T-helper 2 cell treated with Interferon-gamma antibody and Interleukin-4, amounts not matched to agents 5 μg/mL and 100 μg/mL, for 36 hours (primary cell): ENCODE measurements around the gene SLC25A27.

ENCODE experiments used
- DNase-seq: peaks from one replicate; pipeline ENCODE4 v3.0.0; 2021; ENCODE audit warnings: low spot score
- H3K27ac Mint-ChIP-seq: one replicate; pipeline ENCODE4 v1.8.0; 2021; ENCODE audit warnings: mild to moderate bottlenecking, mixed read lengths
- H3K27me3 Mint-ChIP-seq: one replicate; pipeline ENCODE4 v1.8.0; 2021; ENCODE audit warnings: low read depth, mixed read lengths
- H3K36me3 Mint-ChIP-seq: one replicate; pipeline ENCODE4 v1.8.0; 2021; ENCODE audit warnings: low read depth, mixed read lengths
- H3K4me1 Mint-ChIP-seq: one replicate; pipeline ENCODE4 v1.8.0; 2021; ENCODE audit warnings: low read depth, mixed read lengths
- H3K4me3 Mint-ChIP-seq: one replicate; pipeline ENCODE4 v1.8.0; 2022; ENCODE audit warnings: mild to moderate bottlenecking, moderate library complexity, mixed read lengths
- H3K9me3 Mint-ChIP-seq: one replicate; pipeline ENCODE4 v1.8.0; 2021; ENCODE audit warnings: mixed read lengths

SLC25A27 gene

GRCh38 chr6:46667377-46667776 lies 14.6 kb downstream of the SLC25A27 start:
- Mint-ChIP-seq H3K9me3 (no peaks in the 10 kb centered on the region), H3K4me1 (no peaks in the 10 kb centered on the region)

GRCh38 chr6:46674410-46674809 lies 21.6 kb downstream of the SLC25A27 start:
- H3K4me1 Mint-ChIP-seq, result no peaks in the 10 kb centered on the region
- peaks cover 2% of the 10 kb centered on the region for H3K27me3 Mint-ChIP-seq
- H3K4me3 Mint-ChIP-seq, result no peak overlapping the region

More at GRCh38 chr6:46667377-46667776, 14.6 kb downstream of the SLC25A27 start:
- no peaks in the 10 kb centered on the region for H3K36me3 Mint-ChIP-seq
- H3K4me3 Mint-ChIP-seq, result no peak overlapping the region
- no peak for DNase-seq
- peaks cover 8% of the 10 kb centered on the region for H3K27me3 Mint-ChIP-seq
- no peak overlapping the region for H3K27ac Mint-ChIP-seq

GRCh38 chr6:46676604-46677313 lies 24.0 kb downstream of the SLC25A27 start:
- no peaks in the 10 kb centered on the region for H3K36me3 Mint-ChIP-seq
- no peaks in the 10 kb centered on the region for H3K4me1 Mint-ChIP-seq
- H3K4me3 Mint-ChIP-seq, result no peak overlapping the region
- peaks cover 4% of the 10 kb centered on the region for H3K27me3 Mint-ChIP-seq
- H3K27ac Mint-ChIP-seq, result no peak overlapping the region
- no peak for DNase-seq
- no peaks in the 10 kb centered on the region for H3K9me3 Mint-ChIP-seq

More at GRCh38 chr6:46674410-46674809, 21.6 kb downstream of the SLC25A27 start:
- no peak for DNase-seq
- no peaks in the 10 kb centered on the region for H3K36me3 Mint-ChIP-seq
- no peak overlapping the region for H3K27ac Mint-ChIP-seq
- H3K9me3 Mint-ChIP-seq, result no peaks in the 10 kb centered on the region

GRCh38 chr6:46677314-46677654 lies 24.5 kb downstream of the SLC25A27 start:
- Mint-ChIP-seq H3K27me3 (peaks cover 4% of the 10 kb centered on the region), H3K36me3 (no peaks in the 10 kb centered on the region), H3K27ac (no peak overlapping the region), H3K4me1 (no peaks in the 10 kb centered on the region), H3K9me3 (no peaks in the 10 kb centered on the region), H3K4me3 (no peak overlapping the region)
- no peak for DNase-seq

GRCh38 chr6:46684771-46685170 lies 32.0 kb downstream of the SLC25A27 start:
- no peak overlapping the region for H3K4me3 Mint-ChIP-seq
- DNase-seq, result no peak

GRCh38 chr6:46687619-46688097 lies 34.9 kb downstream of the SLC25A27 start, which contains the start of gene TDRD6:
TSS of gene TDRD6 (plus strand) at chr6:46687885. CDS start at chr6:46688129, 244 bp downstream.
- Mint-ChIP-seq H3K27me3 (peaks cover 5% of the 10 kb centered on the region), H3K4me1 (no peaks in the 10 kb centered on the region)

More at GRCh38 chr6:46684771-46685170, 32.0 kb downstream of the SLC25A27 start:
- H3K27ac Mint-ChIP-seq, result no peak overlapping the region
- H3K9me3 Mint-ChIP-seq, result no peaks in the 10 kb centered on the region
- H3K27me3 Mint-ChIP-seq, result peaks cover 4% of the 10 kb centered on the region
- H3K36me3 Mint-ChIP-seq, result no peaks in the 10 kb centered on the region
- no peaks in the 10 kb centered on the region for H3K4me1 Mint-ChIP-seq

GRCh38 chr6:46688117-46688965 lies 35.6 kb downstream of the SLC25A27 start:
- no peak for DNase-seq
- H3K4me1 Mint-ChIP-seq, result no peaks in the 10 kb centered on the region
- H3K4me3 Mint-ChIP-seq, result no peak overlapping the region
- H3K36me3 Mint-ChIP-seq, result no peaks in the 10 kb centered on the region
- no peak overlapping the region for H3K27ac Mint-ChIP-seq
- peaks cover 8% of the 10 kb centered on the region for H3K27me3 Mint-ChIP-seq
- H3K9me3 Mint-ChIP-seq, result no peaks in the 10 kb centered on the region

More at GRCh38 chr6:46687619-46688097, 34.9 kb downstream of the SLC25A27 start, which contains the start of gene TDRD6:
- Mint-ChIP-seq H3K9me3 (no peaks in the 10 kb centered on the region), H3K36me3 (no peaks in the 10 kb centered on the region), H3K4me3 (no peak within 1 kb of the TSS), H3K27ac (no peak within 1 kb of the TSS)
- no peak for DNase-seq

- Mint-ChIP-seq H3K36me3 (no peaks in the 10 kb centered on the region), H3K9me3 (no peaks in the 10 kb centered on the region), H3K4me1 (no peaks in the 10 kb centered on the region), H3K27ac (no peak overlapping the region), H3K27me3 (peaks cover 14% of the 10 kb centered on the region), H3K4me3 (no peak overlapping the region)
- no peak for DNase-seq
Observed at GRCh38 chr6:46688966-46689335, 36.2 kb downstream of the SLC25A27 start.

GRCh38 chr6:46689657-46690056 lies 36.9 kb downstream of the SLC25A27 start:
- Mint-ChIP-seq H3K4me3 (no peak overlapping the region), H3K27ac (no peak overlapping the region), H3K27me3 (peaks cover 14% of the 10 kb centered on the region), H3K9me3 (no peaks in the 10 kb centered on the region), H3K36me3 (no peaks in the 10 kb centered on the region), H3K4me1 (no peaks in the 10 kb centered on the region)
- DNase-seq, result no peak

GRCh38 chr6:46690141-46690755 lies 37.5 kb downstream of the SLC25A27 start:
- no peak overlapping the region for H3K27ac Mint-ChIP-seq
- no peaks in the 10 kb centered on the region for H3K36me3 Mint-ChIP-seq
- DNase-seq, result no peak
- H3K4me1 Mint-ChIP-seq, result no peaks in the 10 kb centered on the region
- H3K27me3 Mint-ChIP-seq, result peaks cover 14% of the 10 kb centered on the region
- H3K4me3 Mint-ChIP-seq, result no peak overlapping the region
- no peaks in the 10 kb centered on the region for H3K9me3 Mint-ChIP-seq

- DNase-seq, result no peak
- no peak overlapping the region for H3K27ac Mint-ChIP-seq
- no peaks in the 10 kb centered on the region for H3K36me3 Mint-ChIP-seq
- no peaks in the 10 kb centered on the region for H3K9me3 Mint-ChIP-seq
- no peaks in the 10 kb centered on the region for H3K4me1 Mint-ChIP-seq
- peaks cover 20% of the 10 kb centered on the region for H3K27me3 Mint-ChIP-seq
- H3K4me3 Mint-ChIP-seq, result no peak overlapping the region
Observed at GRCh38 chr6:46690911-46691451, 38.2 kb downstream of the SLC25A27 start.

GRCh38 chr6:46699970-46700369 lies 47.2 kb downstream of the SLC25A27 start:
- H3K4me1 Mint-ChIP-seq, result peaks cover 2% of the 10 kb centered on the region
- peaks cover 27% of the 10 kb centered on the region for H3K27me3 Mint-ChIP-seq
- no peak overlapping the region for H3K4me3 Mint-ChIP-seq
- no peak overlapping the region for H3K27ac Mint-ChIP-seq
- no peaks in the 10 kb centered on the region for H3K9me3 Mint-ChIP-seq
- no peaks in the 10 kb centered on the region for H3K36me3 Mint-ChIP-seq
- DNase-seq, result no peak

- Mint-ChIP-seq H3K36me3 (no peaks in the 10 kb centered on the region), H3K4me3 (no peak overlapping the region), H3K9me3 (no peaks in the 10 kb centered on the region), H3K4me1 (no peaks in the 10 kb centered on the region), H3K27ac (no peak overlapping the region), H3K27me3 (peaks cover 23% of the 10 kb centered on the region)
- no peak for DNase-seq
Observed at GRCh38 chr6:46704562-46704961, 51.8 kb downstream of the SLC25A27 start.
